ENCODE data around the gene CD3E.

The CD3E gene

GRCh38 chr11:118276422-118276821, 28.1 kb upstream of the CD3E start:
- H2BK120ac ChIP-seq (ENCODE audit: low read depth, low read length) = no peak overlapping the region
- no peak overlapping the region for H3K18ac ChIP-seq (ENCODE audit: low read depth in 1 of 2, low read length in 2 of 2)
- H3K23ac ChIP-seq (ENCODE audit: low read length in 2 of 2) = no peak overlapping the region
- no peak overlapping the region for H3K4me3 ChIP-seq (ENCODE audit: insufficient read depth in 1 of 2, low read depth in 1 of 2, low read length in 2 of 2)
- no peaks in the 10 kb centered on the region for H3K36me3 ChIP-seq (ENCODE audit: control insufficient read depth in 1 of 2, insufficient read depth in 2 of 2, low read depth in 1 of 2, low read length in 2 of 2)
- no peak overlapping the region for H3K4ac ChIP-seq (ENCODE audit: low read depth in 1 of 2, low read length in 2 of 2)
- H3K27ac ChIP-seq (ENCODE audit: low read length, poor library complexity, severe bottlenecking) = no peak overlapping the region
- H3K27me3 ChIP-seq (ENCODE audit: control insufficient read depth in 1 of 2, insufficient read depth in 1 of 2, low read length in 2 of 2) = peaks cover 20 to 24% of the 10 kb centered on the region in 2 experiments
- no peak overlapping the region for H4K91ac ChIP-seq (ENCODE audit: low read length)
- no peaks in the 10 kb centered on the region for H3K79me1 ChIP-seq (replicated peaks; ENCODE audit: low read length, poor library complexity, severe bottlenecking)
- no peak overlapping the region for H3K9ac ChIP-seq (ENCODE audit: low read length)
- H3K4me2 ChIP-seq (ENCODE audit: low read length, poor library complexity, severe bottlenecking) = no peak overlapping the region
- H2BK5ac ChIP-seq (ENCODE audit: low read depth, low read length, poor library complexity, severe bottlenecking) = no peak overlapping the region
- DNase-seq = no peak
- no peak overlapping the region for H3K14ac ChIP-seq (ENCODE audit: low read length in 2 of 2)
- no peak overlapping the region for H2AFZ ChIP-seq (ENCODE audit: low read depth, low read length)
- peaks cover 2% of the 10 kb centered on the region for H3K4me1 ChIP-seq (ENCODE audit: control insufficient read depth, insufficient read depth, low read depth, low read length)
- no peak overlapping the region for H2AK5ac ChIP-seq (ENCODE audit: low read length, severe bottlenecking)
- WGBS = 85% methylated on average over 1 of the region's 1 CpG
- H2BK12ac ChIP-seq (ENCODE audit: low read length in 2 of 2) = no peak overlapping the region
- H2BK15ac ChIP-seq (ENCODE audit: low read depth, poor library complexity, severe bottlenecking) = no peak overlapping the region
- H3K9me3 ChIP-seq (ENCODE audit: control insufficient read depth, low read length) = no peaks in the 10 kb centered on the region
- no peak overlapping the region for H4K8ac ChIP-seq (ENCODE audit: low read length)

DNA sequence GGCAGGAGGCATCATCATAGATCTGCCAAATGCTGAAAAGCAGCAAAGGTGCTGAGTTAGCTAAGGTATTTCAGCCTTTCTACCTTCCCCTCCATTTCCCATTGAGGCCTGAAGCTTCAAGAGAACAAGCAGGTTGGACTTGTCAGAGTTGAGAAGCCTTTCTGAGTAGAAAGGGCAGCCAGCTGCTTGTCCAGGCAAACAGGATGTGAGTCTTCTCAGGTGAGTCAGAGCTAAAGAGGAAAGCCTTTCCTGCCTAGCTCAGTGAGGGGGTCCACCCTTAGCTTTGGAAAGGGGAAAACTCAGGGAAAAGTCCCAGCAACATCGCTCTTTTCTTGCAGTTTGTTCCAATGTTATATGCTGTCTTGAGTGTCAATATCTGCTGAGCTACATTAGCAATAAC, 27.2 kb upstream of the CD3E start:
- H3K36me3 ChIP-seq (ENCODE audit: control insufficient read depth in 1 of 2, insufficient read depth in 2 of 2, low read depth in 1 of 2, low read length in 2 of 2) = no peaks in the 10 kb centered on the region
- no peak overlapping the region for H2BK120ac ChIP-seq (ENCODE audit: low read depth, low read length)
- H3K18ac ChIP-seq (ENCODE audit: low read depth in 1 of 2, low read length in 2 of 2) = no peak overlapping the region
- peaks cover 20% of the 10 kb centered on the region in 2 experiments for H3K27me3 ChIP-seq (ENCODE audit: control insufficient read depth in 1 of 2, insufficient read depth in 1 of 2, low read length in 2 of 2)
- WGBS = 89% methylated on average over 1 of the region's 1 CpG
- H4K91ac ChIP-seq (ENCODE audit: low read length) = no peak overlapping the region
- no peak overlapping the region for H3K9ac ChIP-seq (ENCODE audit: low read length)
- H2BK5ac ChIP-seq (ENCODE audit: low read depth, low read length, poor library complexity, severe bottlenecking) = no peak overlapping the region
- no peaks in the 10 kb centered on the region for H3K79me1 ChIP-seq (replicated peaks; ENCODE audit: low read length, poor library complexity, severe bottlenecking)
- no peak overlapping the region for H2AFZ ChIP-seq (ENCODE audit: low read depth, low read length)
- H2BK12ac ChIP-seq (ENCODE audit: low read length in 2 of 2) = no peak overlapping the region
- H2BK15ac ChIP-seq (ENCODE audit: low read depth, poor library complexity, severe bottlenecking) = no peak overlapping the region
- H3K9me3 ChIP-seq (ENCODE audit: control insufficient read depth, low read length) = no peaks in the 10 kb centered on the region
- no peak overlapping the region for H3K23ac ChIP-seq (ENCODE audit: low read length in 2 of 2)
- H3K14ac ChIP-seq (ENCODE audit: low read length in 2 of 2) = peak overlapping the region in 1 of 2 experiments; percentile 62
- no peak overlapping the region for H3K27ac ChIP-seq (ENCODE audit: low read length, poor library complexity, severe bottlenecking)
- H3K4me3 ChIP-seq (ENCODE audit: insufficient read depth in 1 of 2, low read depth in 1 of 2, low read length in 2 of 2) = no peak overlapping the region
- no peak overlapping the region for H3K4me2 ChIP-seq (ENCODE audit: low read length, poor library complexity, severe bottlenecking)
- no peak overlapping the region for H4K8ac ChIP-seq (ENCODE audit: low read length)
- H3K4ac ChIP-seq (ENCODE audit: low read depth in 1 of 2, low read length in 2 of 2) = no peak overlapping the region
- no peak overlapping the region for H2AK5ac ChIP-seq (ENCODE audit: low read length, severe bottlenecking)
- no peak for DNase-seq
- H3K4me1 ChIP-seq (ENCODE audit: control insufficient read depth, insufficient read depth, low read depth, low read length) = peaks cover 2% of the 10 kb centered on the region

DNA sequence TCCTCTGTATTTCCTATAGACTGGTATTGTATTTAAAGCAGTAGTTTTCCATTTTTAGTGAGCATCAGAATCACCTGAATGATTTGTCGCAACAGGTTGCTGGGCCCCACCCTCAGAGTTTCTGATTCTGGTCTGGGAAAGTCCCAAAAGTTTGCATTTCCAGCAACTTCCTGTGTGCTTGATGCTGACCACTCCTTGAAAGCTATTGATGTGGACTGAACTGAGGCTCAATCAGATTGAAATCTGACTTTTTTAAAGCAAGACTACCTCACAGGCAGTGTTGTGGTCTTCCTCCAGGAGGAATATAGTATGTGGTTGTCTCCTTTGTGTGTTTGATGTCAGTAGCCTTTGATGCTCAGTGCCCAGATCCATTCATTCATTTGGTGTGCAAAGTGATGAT, 23.2 kb upstream of the CD3E start:
- H3K27ac ChIP-seq (ENCODE audit: low read length, poor library complexity, severe bottlenecking) = no peak overlapping the region
- H4K8ac ChIP-seq (ENCODE audit: low read length) = no peak overlapping the region
- no peak overlapping the region for H3K18ac ChIP-seq (ENCODE audit: low read depth in 1 of 2, low read length in 2 of 2)
- no peaks in the 10 kb centered on the region for H3K9me3 ChIP-seq (ENCODE audit: control insufficient read depth, low read length)
- no peak overlapping the region for H3K4ac ChIP-seq (ENCODE audit: low read depth in 1 of 2, low read length in 2 of 2)
- H2BK5ac ChIP-seq (ENCODE audit: low read depth, low read length, poor library complexity, severe bottlenecking) = no peak overlapping the region
- H3K9ac ChIP-seq (ENCODE audit: low read length) = no peak overlapping the region
- no peak for DNase-seq
- WGBS = 91% methylated on average over 1 of the region's 1 CpG
- no peaks in the 10 kb centered on the region for H3K36me3 ChIP-seq (ENCODE audit: control insufficient read depth in 1 of 2, insufficient read depth in 2 of 2, low read depth in 1 of 2, low read length in 2 of 2)
- H3K4me1 ChIP-seq (ENCODE audit: control insufficient read depth, insufficient read depth, low read depth, low read length) = peaks cover 2% of the 10 kb centered on the region
- H2BK120ac ChIP-seq (ENCODE audit: low read depth, low read length) = no peak overlapping the region
- no peak overlapping the region for H4K91ac ChIP-seq (ENCODE audit: low read length)
- no peak overlapping the region for H3K4me3 ChIP-seq (ENCODE audit: insufficient read depth in 1 of 2, low read depth in 1 of 2, low read length in 2 of 2)
- H3K27me3 ChIP-seq (ENCODE audit: control insufficient read depth in 1 of 2, insufficient read depth in 1 of 2, low read length in 2 of 2) = peaks cover 6 to 7% of the 10 kb centered on the region in 2 experiments
- no peak overlapping the region for H3K4me2 ChIP-seq (ENCODE audit: low read length, poor library complexity, severe bottlenecking)
- no peak overlapping the region for H2AK5ac ChIP-seq (ENCODE audit: low read length, severe bottlenecking)
- no peak overlapping the region for H3K14ac ChIP-seq (ENCODE audit: low read length in 2 of 2)
- H3K23ac ChIP-seq (ENCODE audit: low read length in 2 of 2) = no peak overlapping the region
- no peak overlapping the region for H2AFZ ChIP-seq (ENCODE audit: low read depth, low read length)
- no peak overlapping the region for H2BK12ac ChIP-seq (ENCODE audit: low read length in 2 of 2)
- H3K79me1 ChIP-seq (replicated peaks; ENCODE audit: low read length, poor library complexity, severe bottlenecking) = no peaks in the 10 kb centered on the region
- H2BK15ac ChIP-seq (ENCODE audit: low read depth, poor library complexity, severe bottlenecking) = no peak overlapping the region

GRCh38 chr11:118282606-118283005, 21.9 kb upstream of the CD3E start:
- DNase-seq = no peak
- Histone ChIP-seq H3K14ac (ENCODE audit: low read length in 2 of 2) (no peak overlapping the region), H2AK5ac (ENCODE audit: low read length, severe bottlenecking) (no peak overlapping the region), H4K8ac (ENCODE audit: low read length) (no peak overlapping the region), H4K91ac (ENCODE audit: low read length) (no peak overlapping the region), H3K4me3 (ENCODE audit: insufficient read depth in 1 of 2, low read depth in 1 of 2, low read length in 2 of 2) (no peak overlapping the region), H3K79me1 (replicated peaks; ENCODE audit: low read length, poor library complexity, severe bottlenecking) (no peaks in the 10 kb centered on the region), H2AFZ (ENCODE audit: low read depth, low read length) (no peak overlapping the region), H2BK5ac (ENCODE audit: low read depth, low read length, poor library complexity, severe bottlenecking) (no peak overlapping the region), H3K23ac (ENCODE audit: low read length in 2 of 2) (no peak overlapping the region), H3K9me3 (ENCODE audit: control insufficient read depth, low read length) (no peaks in the 10 kb centered on the region), H3K27me3 (ENCODE audit: control insufficient read depth in 1 of 2, insufficient read depth in 1 of 2, low read length in 2 of 2) (peaks cover 6 to 8% of the 10 kb centered on the region in 2 experiments), H2BK120ac (ENCODE audit: low read depth, low read length) (no peak overlapping the region), H3K4ac (ENCODE audit: low read depth in 1 of 2, low read length in 2 of 2) (no peak overlapping the region), H3K27ac (ENCODE audit: low read length, poor library complexity, severe bottlenecking) (no peak overlapping the region), H3K4me1 (ENCODE audit: control insufficient read depth, insufficient read depth, low read depth, low read length) (no peaks in the 10 kb centered on the region), H3K4me2 (ENCODE audit: low read length, poor library complexity, severe bottlenecking) (no peak overlapping the region), H3K36me3 (ENCODE audit: control insufficient read depth in 1 of 2, insufficient read depth in 2 of 2, low read depth in 1 of 2, low read length in 2 of 2) (no peaks in the 10 kb centered on the region), H2BK12ac (ENCODE audit: low read length in 2 of 2) (no peak overlapping the region), H2BK15ac (ENCODE audit: low read depth, poor library complexity, severe bottlenecking) (no peak overlapping the region), H3K9ac (ENCODE audit: low read length) (no peak overlapping the region), H3K18ac (ENCODE audit: low read depth in 1 of 2, low read length in 2 of 2) (no peak overlapping the region)
- 82% methylated on average over 3 of the region's 6 CpGs for WGBS
